ENCODE results near the gene RAN.

DNA sequence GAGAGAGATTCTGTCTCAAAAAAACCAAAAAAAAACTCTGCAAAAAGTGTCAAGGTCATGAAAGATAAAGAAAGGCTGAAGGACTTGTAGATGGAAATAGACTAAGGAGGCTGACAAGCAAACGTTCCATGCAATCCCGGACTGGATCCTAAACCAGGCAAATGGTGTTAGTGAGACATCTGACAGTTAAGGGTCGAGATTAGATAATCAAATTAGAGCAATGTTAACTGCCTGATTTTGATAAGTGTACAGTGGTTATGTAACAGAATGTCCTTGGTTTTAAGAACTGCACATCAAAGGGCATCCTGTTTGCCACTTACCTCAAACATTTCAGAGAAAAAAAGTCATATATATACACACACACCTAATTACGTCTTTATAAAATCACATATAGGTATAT is 3.5 kb upstream of the RAN start:
- TF ChIP-seq POLR2A (IDR thresholded peaks at IDR 0.05) (no peak), POLR2AphosphoS5 (IDR thresholded peaks at IDR 0.05) (no peak)
- TF ChIP-seq, protein P1, sequence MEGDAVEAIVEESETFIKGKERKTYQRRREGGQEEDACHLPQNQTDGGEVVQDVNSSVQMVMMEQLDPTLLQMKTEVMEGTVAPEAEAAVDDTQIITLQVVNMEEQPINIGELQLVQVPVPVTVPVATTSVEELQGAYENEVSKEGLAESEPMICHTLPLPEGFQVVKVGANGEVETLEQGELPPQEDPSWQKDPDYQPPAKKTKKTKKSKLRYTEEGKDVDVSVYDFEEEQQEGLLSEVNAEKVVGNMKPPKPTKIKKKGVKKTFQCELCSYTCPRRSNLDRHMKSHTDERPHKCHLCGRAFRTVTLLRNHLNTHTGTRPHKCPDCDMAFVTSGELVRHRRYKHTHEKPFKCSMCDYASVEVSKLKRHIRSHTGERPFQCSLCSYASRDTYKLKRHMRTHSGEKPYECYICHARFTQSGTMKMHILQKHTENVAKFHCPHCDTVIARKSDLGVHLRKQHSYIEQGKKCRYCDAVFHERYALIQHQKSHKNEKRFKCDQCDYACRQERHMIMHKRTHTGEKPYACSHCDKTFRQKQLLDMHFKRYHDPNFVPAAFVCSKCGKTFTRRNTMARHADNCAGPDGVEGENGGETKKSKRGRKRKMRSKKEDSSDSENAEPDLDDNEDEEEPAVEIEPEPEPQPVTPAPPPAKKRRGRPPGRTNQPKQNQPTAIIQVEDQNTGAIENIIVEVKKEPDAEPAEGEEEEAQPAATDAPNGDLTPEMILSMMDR (IDR thresholded peaks at IDR 0.05): no peak
